ENCODE data around the gene CADM2.
A peak's percentile ranks its signal among the peaks of the same experiment; 100 is the strongest.

CADM2 gene

GRCh38 chr3:85571835-85572234 lies 613.0 kb downstream of the CADM2 start:
- no peak overlapping the region for H3K4me3 ChIP-seq (replicated peaks; ENCODE audit: low read depth, low read length)
- DNase-seq (ENCODE audit: low read depth): peak; percentile 4
- TF ChIP-seq CTCF (IDR thresholded peaks at IDR 0.05; ENCODE audit: low read length, missing control alignments): no peak

- H3K4me3 ChIP-seq (replicated peaks; ENCODE audit: low read depth, low read length): no peak overlapping the region
- TF ChIP-seq CTCF (IDR thresholded peaks at IDR 0.05; ENCODE audit: low read length, missing control alignments): no peak
- peak; percentile 11 for DNase-seq (ENCODE audit: low read depth)
These were observed 613.6 kb downstream of the CADM2 start for GRCh38 chr3:85572426-85572825.

GRCh38 chr3:85572978-85573377 lies 614.2 kb downstream of the CADM2 start:
- no peak overlapping the region for H3K4me3 ChIP-seq (replicated peaks; ENCODE audit: low read depth, low read length)
- no peak for DNase-seq (ENCODE audit: low read depth)
- TF ChIP-seq CTCF (IDR thresholded peaks at IDR 0.05; ENCODE audit: low read length, missing control alignments): no peak

- no peak for DNase-seq (ENCODE audit: low read depth)
- H3K4me3 ChIP-seq (replicated peaks; ENCODE audit: low read depth, low read length): no peak overlapping the region
- TF ChIP-seq CTCF (IDR thresholded peaks at IDR 0.05; ENCODE audit: low read length, missing control alignments): no peak
These were observed 615.4 kb downstream of the CADM2 start for GRCh38 chr3:85574006-85574705.

- no peak overlapping the region for H3K4me3 ChIP-seq (replicated peaks; ENCODE audit: low read depth, low read length)
- peak; percentile 86 for TF ChIP-seq CTCF (IDR thresholded peaks at IDR 0.05; ENCODE audit: low read length, missing control alignments)
- peak; percentile 65 for DNase-seq (ENCODE audit: low read depth)
These were observed 617.4 kb downstream of the CADM2 start for GRCh38 chr3:85576091-85576690.

GRCh38 chr3:85576697-85577200 lies 618.0 kb downstream of the CADM2 start:
- no peak for DNase-seq (ENCODE audit: low read depth)
- no peak for TF ChIP-seq CTCF (IDR thresholded peaks at IDR 0.05; ENCODE audit: low read length, missing control alignments)
- no peak overlapping the region for H3K4me3 ChIP-seq (replicated peaks; ENCODE audit: low read depth, low read length)

Data from fibroblast of pulmonary artery (primary cell).